Measurements from ENCODE around the gene PER1. TPM values are rescaled to one million over a fixed set of nuclear protein-coding genes. Genes with fewer than 3 reads are reported as not detected.

Gene PER1
- total RNA-seq, 1 experiment from 2014 or later: 17.1 TPM

GRCh38 chr17:8186446-8186786, 34.2 kb upstream of the PER1 start:
- ATAC-seq (peak; percentile 0), DNase-seq (ENCODE audit: low read depth, low spot score) (no peak)
- TF ChIP-seq REST (IDR thresholded peaks at IDR 0.05; ENCODE audit: insufficient read depth in 1 of 2, low read depth in 2 of 2, low read length in 1 of 2): no peak
- TF ChIP-seq TCF7L2 (IDR thresholded peaks at IDR 0.05; ENCODE audit: low read depth, low read length): no peak
- TF ChIP-seq SIN3A (IDR thresholded peaks at IDR 0.05; ENCODE audit: borderline replicate concordance, insufficient read depth, low read depth, low read length): peak; percentile 48; the same call in 1 of the 2 replicates
- no peak for TF ChIP-seq CTCF (IDR thresholded peaks at IDR 0.05)
- TF ChIP-seq POLR2AphosphoS5 (IDR thresholded peaks at IDR 0.05; ENCODE audit: low read depth, low read length): no peak
- POLR2A ChIA-PET: no interaction called here
- Histone ChIP-seq H3K36me3 (ENCODE audit: control insufficient read depth, insufficient read depth, low read length) (no peaks in the 10 kb centered on the region), H3K27ac (ENCODE audit: low read length) (peak overlapping the region; percentile 85), H3K4me3 (ENCODE audit: low read depth in 2 of 2, low read length in 2 of 2) (peak overlapping the region; percentile 71 to 94), H3K27me3 (ENCODE audit: control insufficient read depth, insufficient read depth, low read length) (no peaks in the 10 kb centered on the region), H3K4me1 (ENCODE audit: control insufficient read depth, insufficient read depth, low read length) (peaks cover 10% of the 10 kb centered on the region), H3K9me3 (ENCODE audit: control insufficient read depth, insufficient read depth, low read depth, low read length) (no peaks in the 10 kb centered on the region)
- BruUV-seq (replicated peaks): no TSS peak
- intact Hi-C loops (cut with micrococcal nuclease; ENCODE audit: unreplicated experiment): no loop called here
- in situ Hi-C loops (cut with HindIII; ENCODE audit: low pct_unique_long_range_greater_than_20kb, low sequenced_read_pairs): no loop called here
- CTCF ChIA-PET: no interaction called here

- POLR2A ChIA-PET: no interaction called here
- Histone ChIP-seq H3K36me3 (ENCODE audit: control insufficient read depth, insufficient read depth, low read length) (no peaks in the 10 kb centered on the region), H3K27me3 (ENCODE audit: control insufficient read depth, insufficient read depth, low read length) (no peaks in the 10 kb centered on the region), H3K4me3 (ENCODE audit: low read depth in 2 of 2, low read length in 2 of 2) (peak overlapping the region; percentile 71 to 94), H3K9me3 (ENCODE audit: control insufficient read depth, insufficient read depth, low read depth, low read length) (no peaks in the 10 kb centered on the region), H3K4me1 (ENCODE audit: control insufficient read depth, insufficient read depth, low read length) (peaks cover 10% of the 10 kb centered on the region), H3K27ac (ENCODE audit: low read length) (peak overlapping the region; percentile 85)
- CTCF ChIA-PET: no interaction called here
- no peak for DNase-seq (ENCODE audit: low read depth, low spot score)
- TF ChIP-seq REST (IDR thresholded peaks at IDR 0.05; ENCODE audit: insufficient read depth in 1 of 2, low read depth in 2 of 2, low read length in 1 of 2): peak in 1 of 2 experiments; percentile 65; a peak in 2 of 4 replicates
- TF ChIP-seq CTCF (IDR thresholded peaks at IDR 0.05): no peak
- TF ChIP-seq TCF7L2 (IDR thresholded peaks at IDR 0.05; ENCODE audit: low read depth, low read length): no peak
- in situ Hi-C loops (cut with HindIII; ENCODE audit: low pct_unique_long_range_greater_than_20kb, low sequenced_read_pairs): no loop called here
- intact Hi-C loops (cut with micrococcal nuclease; ENCODE audit: unreplicated experiment): no loop called here
- BruUV-seq (replicated peaks): no TSS peak
- peak; percentile 27 for ATAC-seq
Observed at GRCh38 chr17:8185582-8186445, 33.6 kb upstream of the PER1 start.

Data from Panc1 (cell line).